SK-N-SH treated with all-trans-retinoic acid at 6 μM for 48 hours (cell line): Measurements from ENCODE around the gene VEZF1.

Experiments
- ARNTL ChIP-seq: fragments of 450-650 bp; formaldehyde crosslinking; IDR thresholded peaks from 2 replicates; pipeline ENCODE4 v1.5.0; 2020; ENCODE audit warnings: low read depth, mild to moderate bottlenecking, moderate library complexity, borderline replicate concordance
- BACH2 ChIP-seq: fragments of 250-450 bp; sonication (Bioruptor Pico); IDR thresholded peaks from 2 replicates; pipeline ENCODE4 v1.9.0; 2021; ENCODE audit warnings: mild to moderate bottlenecking, borderline replicate concordance
- CREB5 ChIP-seq: fragments of 250-450 bp; sonication (Bioruptor Pico); IDR thresholded peaks from 2 replicates; pipeline ENCODE4 v1.5.1; 2020; ENCODE audit warnings: low read depth, mild to moderate bottlenecking, moderate library complexity
- PPARA ChIP-seq: fragments of 250-450 bp; sonication (Bioruptor Pico); IDR thresholded peaks from 2 replicates; pipeline ENCODE4 v1.5.0; 2020; ENCODE audit warnings: mild to moderate bottlenecking, borderline replicate concordance
- TOX ChIP-seq: fragments of 250-450 bp; sonication (Bioruptor Pico); IDR thresholded peaks from 2 replicates; pipeline ENCODE4 v1.8.0; 2021; ENCODE audit warnings: mild to moderate bottlenecking, moderate library complexity, borderline replicate concordance
- TSHZ2 ChIP-seq: fragments of 250-450 bp; sonication (Bioruptor Pico); IDR thresholded peaks from 2 replicates; pipeline ENCODE4 v1.5.0; 2020; ENCODE audit warnings: mild to moderate bottlenecking, moderate library complexity
- ZFP3 ChIP-seq: fragments of 250-450 bp; sonication (Bioruptor Pico); IDR thresholded peaks from 2 replicates; pipeline ENCODE4 v1.5.0; 2020; ENCODE audit warnings: mild to moderate bottlenecking, moderate library complexity
- ZFP30 ChIP-seq: fragments of 450-650 bp; formaldehyde crosslinking; IDR thresholded peaks from 2 replicates; pipeline ENCODE4 v1.5.0; 2022; ENCODE audit warnings: mild to moderate bottlenecking, moderate library complexity
- TF ChIP-seq, protein P1 (sequence below): fragments of 250-450 bp; sonication (Bioruptor Pico); IDR thresholded peaks from 2 replicates; pipeline ENCODE4 v1.8.0; 2021; ENCODE audit warnings: low read depth, mild to moderate bottlenecking, moderate library complexity, borderline replicate concordance

DNA sequence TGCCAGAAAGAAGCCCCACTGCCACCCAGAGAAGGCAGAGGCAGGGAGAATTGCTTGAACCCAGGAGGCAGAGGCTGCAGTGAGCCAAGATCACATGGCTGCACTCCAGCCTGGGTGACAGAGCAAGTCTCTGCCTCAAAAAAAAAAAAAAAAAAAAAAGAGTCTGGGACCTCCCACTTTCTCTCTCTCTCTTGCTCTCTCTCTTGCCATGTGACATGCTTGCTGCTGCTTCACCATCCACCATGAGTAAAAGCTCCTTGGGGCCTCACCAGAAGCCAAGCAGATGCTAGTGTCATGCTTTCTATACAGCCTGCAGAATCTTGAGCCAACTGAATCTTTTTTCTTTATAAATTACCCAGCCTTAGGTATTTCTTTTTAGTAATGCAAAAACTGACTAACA, 40.5 kb upstream of the VEZF1 start:
- no peak for TF ChIP-seq PPARA (CRISPR knock-in tag)
- TF ChIP-seq ARNTL (CRISPR knock-in tag): no peak
- no peak for TF ChIP-seq CREB5 (CRISPR knock-in tag)
- TF ChIP-seq ZFP3: no peak
- TF ChIP-seq TSHZ2: no peak
- TF ChIP-seq, protein P1, sequence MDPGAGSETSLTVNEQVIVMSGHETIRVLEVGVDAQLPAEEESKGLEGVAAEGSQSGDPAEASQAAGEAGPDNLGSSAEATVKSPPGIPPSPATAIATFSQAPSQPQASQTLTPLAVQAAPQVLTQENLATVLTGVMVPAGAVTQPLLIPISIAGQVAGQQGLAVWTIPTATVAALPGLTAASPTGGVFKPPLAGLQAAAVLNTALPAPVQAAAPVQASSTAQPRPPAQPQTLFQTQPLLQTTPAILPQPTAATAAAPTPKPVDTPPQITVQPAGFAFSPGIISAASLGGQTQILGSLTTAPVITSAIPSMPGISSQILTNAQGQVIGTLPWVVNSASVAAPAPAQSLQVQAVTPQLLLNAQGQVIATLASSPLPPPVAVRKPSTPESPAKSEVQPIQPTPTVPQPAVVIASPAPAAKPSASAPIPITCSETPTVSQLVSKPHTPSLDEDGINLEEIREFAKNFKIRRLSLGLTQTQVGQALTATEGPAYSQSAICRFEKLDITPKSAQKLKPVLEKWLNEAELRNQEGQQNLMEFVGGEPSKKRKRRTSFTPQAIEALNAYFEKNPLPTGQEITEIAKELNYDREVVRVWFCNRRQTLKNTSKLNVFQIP (CRISPR knock-in tag): no peak
- no peak for TF ChIP-seq BACH2 (CRISPR knock-in tag)
- no peak for TF ChIP-seq ZFP30 (CRISPR knock-in tag)
- no peak for TF ChIP-seq TOX (CRISPR knock-in tag)
